ENCODE data around the gene SP100.

DNA sequence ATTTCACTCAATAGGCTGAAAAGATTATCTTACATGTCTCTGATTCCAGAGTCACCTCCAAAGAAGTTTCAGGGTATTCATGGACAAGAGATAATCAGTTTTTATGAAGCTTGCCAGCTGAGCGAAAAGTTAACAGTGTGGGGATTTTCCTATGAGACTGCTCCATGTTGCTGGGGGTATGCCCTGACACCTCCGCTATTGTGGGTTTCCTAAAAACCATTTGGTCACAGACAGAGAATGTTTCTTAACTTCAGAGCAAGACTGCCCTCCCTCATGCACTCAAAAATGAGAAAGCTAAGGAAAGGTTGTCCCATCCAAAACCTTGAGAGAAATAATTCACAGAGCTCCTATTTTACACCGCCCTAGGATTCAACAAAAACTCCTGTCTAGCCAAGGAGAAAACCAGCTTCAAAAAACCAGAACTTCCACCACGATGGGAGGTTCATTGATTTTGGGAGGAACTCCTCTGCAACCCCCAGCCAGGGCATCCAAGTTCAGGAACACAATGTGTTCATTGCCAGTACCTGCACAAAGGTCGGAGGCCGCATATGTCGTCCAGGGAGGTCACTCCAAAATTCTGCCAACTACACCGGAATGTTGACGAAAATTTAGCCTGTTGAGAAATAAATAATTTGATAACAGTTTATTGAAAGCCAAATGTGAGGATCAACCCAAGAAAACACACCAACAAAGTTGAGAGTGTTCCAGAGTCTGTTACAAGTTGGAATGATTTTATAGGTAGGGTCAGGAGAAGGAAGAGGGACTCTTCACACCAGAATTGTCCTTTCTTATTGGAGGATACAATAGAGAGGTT is 104.3 kb downstream of the SP100 start:
- no peak for TF ChIP-seq CTCF (IDR thresholded peaks at IDR 0.05)
- TF ChIP-seq POLR2AphosphoS5 (IDR thresholded peaks at IDR 0.05): no peak
- TF ChIP-seq POLR2A (IDR thresholded peaks at IDR 0.05): no peak

Measured in sigmoid colon (tissue), 4 donors.